HepG2 (cell line): ENCODE measurements around the gene COPA. TPM values are rescaled to one million over a fixed set of nuclear protein-coding genes. Genes with fewer than 3 reads are reported as not detected.

Source experiments
- ATAC-seq: fragments of 200-7000 bp; cut with Tn5 transposase; 3 replicates; pipeline ENCODE4 v1.9.1; 2020; ENCODE audit warnings: mild to moderate bottlenecking, moderate library complexity
- BruUV-seq: library from RNA; stranded (reverse); fragments of 400-500 nt; replicated peaks from 2 replicates; lab custom pipeline; 2021; lab: Mats Ljungman, UMichigan
- CTCF ChIA-PET: fragments of 300-600 bp; formaldehyde crosslinking; extraction: SDS; loops from one replicate; lab custom pipeline; 2021; ENCODE audit warnings: low total read pairs, inconsistent platforms, low intra/inter-chr PET ratio; lab: Yijun Ruan, JAX
- POLR2A ChIA-PET: fragments of 350-600 bp; sonication (Branson Sonifier 250); formaldehyde crosslinking; loops from one replicate; lab custom pipeline; 2020; ENCODE audit warnings: antibody characterized with exemption, inconsistent platforms; lab: Yijun Ruan, JAX
- DNase-seq: peaks from one replicate; pipeline ENCODE4 v3.0.0-alpha.2; 2015; ENCODE audit warnings: low spot score
- FAIRE-seq: peaks from 3 replicates; lab custom pipeline; 2011; peaks lifted over from hg19 to GRCh38; lab: Jason Lieb, UNC
- H2AFZ ChIP-seq: one replicate; pipeline ENCODE4 v1.6.1; 2011; ENCODE audit warnings: low read length, inconsistent platforms
- H3K27ac ChIP-seq: fragments of 300-600 bp; 3 replicates; pipeline ENCODE4 v1.8.0; 2011; ENCODE audit warnings: mixed run types, mild to moderate bottlenecking, mixed read lengths, low read length, inconsistent platforms; ENCODE audit not compliant: insufficient read depth; ENCODE audit errors: extremely low read length
- H3K27me3 ChIP-seq, 2 experiments: fragments of 200-600 bp in 1 of 2; 2 replicates in 1 of 2; 3 replicates in 1 of 2; pipeline versions ENCODE4 v1.6.0 to v1.8.0; 2011; ENCODE audit warnings: low read length in 2 of 2, mild to moderate bottlenecking in 2 of 2, moderate library complexity in 2 of 2, inconsistent platforms in 1 of 2; ENCODE audit not compliant: insufficient read depth in 2 of 2, control insufficient read depth in 1 of 2
- H3K36me3 ChIP-seq, 2 experiments: fragments of 200-600 bp in 1 of 2; replicated peaks in 1 of 2; 2 replicates in 1 of 2; 3 replicates in 1 of 2; pipeline versions ENCODE4 v1.5.1 to v1.8.0; 2011; ENCODE audit warnings: low read length in 2 of 2, inconsistent platforms in 1 of 2; ENCODE audit not compliant: insufficient read depth in 2 of 2, control insufficient read depth in 1 of 2
- H3K4me1 ChIP-seq: 2 replicates; pipeline ENCODE4 v1.5.1; 2012; ENCODE audit warnings: low read length, inconsistent platforms; ENCODE audit not compliant: insufficient read depth
- H3K4me2 ChIP-seq: 2 replicates; pipeline ENCODE4 v1.6.0; 2011; ENCODE audit warnings: low read depth, low read length, inconsistent platforms
- H3K4me3 ChIP-seq, 3 experiments: fragments of 200-600 bp in 1 of 3; sonication (generic), shearing (Covaris generic) in 1 of 3; replicated peaks in 1 of 3; 2 replicates each; pipeline ENCODE4 v1.5.1; 2011 to 2016; ENCODE audit warnings: low read length in 3 of 3, inconsistent platforms in 2 of 3, low read depth in 2 of 3, mild to moderate bottlenecking in 2 of 3, control low read depth in 1 of 3, mixed read lengths in 1 of 3; ENCODE audit not compliant: insufficient read depth in 1 of 3
- H3K79me2 ChIP-seq: one replicate; pipeline ENCODE4 v1.6.1; 2011; ENCODE audit warnings: low read length, inconsistent platforms; ENCODE audit not compliant: insufficient read depth
- H3K9ac ChIP-seq: 2 replicates; pipeline ENCODE4 v1.6.0; 2011; ENCODE audit warnings: mild to moderate bottlenecking, low read depth, low read length, inconsistent platforms; ENCODE audit not compliant: insufficient read depth
- H3K9me3 ChIP-seq: 2 replicates; pipeline ENCODE4 v1.5.1; 2012; ENCODE audit warnings: mild to moderate bottlenecking, low read length
- H4K20me1 ChIP-seq: 2 replicates; pipeline ENCODE4 v1.6.0; 2011; ENCODE audit warnings: inconsistent platforms, mild to moderate bottlenecking, low read length, moderate library complexity; ENCODE audit not compliant: insufficient read depth
- CBX2 ChIP-seq, 2 experiments: fragments of 200-600 bp in 1 of 2; sonication (generic); formaldehyde crosslinking in 1 of 2; IDR thresholded peaks; 2 replicates each; pipeline versions ENCODE4 v1.7.0 to v1.8.1; 2018 to 2022; ENCODE audit warnings: low read depth in 2 of 2, low read length in 1 of 2, mild to moderate bottlenecking in 1 of 2, missing genetic modification reagents in 1 of 2
- GLMP ChIP-seq: sonication (generic); formaldehyde crosslinking; IDR thresholded peaks from 2 replicates; pipeline ENCODE4 v1.9.0; 2021; ENCODE audit warnings: missing genetic modification reagents, mild to moderate bottlenecking, borderline replicate concordance
- KMT2B ChIP-seq: IDR thresholded peaks from 2 replicates; pipeline ENCODE4 v1.6.1; 2016; ENCODE audit warnings: missing genetic modification reagents, missing compliant biosample characterization
- THAP11 ChIP-seq: IDR thresholded peaks from 2 replicates; pipeline ENCODE4 v1.6.1; 2016; ENCODE audit warnings: missing biosample characterization, missing genetic modification reagents
- ZFP62 ChIP-seq: sonication (generic); formaldehyde crosslinking; IDR thresholded peaks from 2 replicates; pipeline ENCODE4 v1.4.0; 2020; ENCODE audit warnings: missing genetic modification reagents
- ZNF138 ChIP-seq: sonication (generic); formaldehyde crosslinking; IDR thresholded peaks from 2 replicates; pipeline ENCODE4 v1.5.0; 2020; ENCODE audit warnings: mild to moderate bottlenecking, low read depth, missing genetic modification reagents
- WGBS: methylation state at CpG from one replicate; pipeline ENCODE4 v1.1.6; 2017; ENCODE audit warnings: low lambda C conversion rate; 5-methylcytosine and 5-hydroxymethylcytosine counted together
- in situ Hi-C: cut with HindIII; loops from 2 replicates; pipeline ENCODE4 v1.10.0; 2017; ENCODE audit warnings: low pct_unique_long_range_greater_than_20kb; ENCODE audit not compliant: extremely low pct_ligation_motif_present
- intact Hi-C: fragments of 100-400 bp; cut with micrococcal nuclease; formaldehyde crosslinking; loops from one replicate; pipeline ENCODE4 v1.10.0; 2022; ENCODE audit not compliant: unreplicated experiment
- polyA plus RNA-seq, 8 experiments: library from polyadenylated mRNA; depleted of rRNA in 3 of 8; stranded (reverse) in 7 of 8; unstranded in 1 of 8; fragments of >200 nt; fragmentation: Illumina TruSeq in 4 of 8; extraction: Trizol in 4 of 8; gene quantifications; 2 replicates each; pipeline versions ENCODE4 v1.2.1 to v1.2.3, GENCODE V29; 2011 to 2016; ENCODE audit warnings: low read depth in 4 of 8, missing spikeins in 1 of 8, mixed read lengths in 1 of 8; ENCODE audit not compliant: insufficient read depth in 1 of 8
- total RNA-seq, 5 experiments: library from RNA; depleted of rRNA; stranded (reverse); fragments of >200 nt; fragmentation: Illumina TruSeq; extraction: Trizol; gene quantifications; 2 replicates each; pipeline ENCODE4 v1.2.3, GENCODE V29; 2016; ENCODE audit warnings: low read depth in 1 of 5
- TF ChIP-seq, protein P1 (sequence below): IDR thresholded peaks from 2 replicates; pipeline ENCODE4 v1.4.0; 2020; ENCODE audit warnings: mild to moderate bottlenecking, missing genetic modification reagents
- TF ChIP-seq, protein P2 (sequence below): IDR thresholded peaks from 2 replicates; pipeline ENCODE4 v1.6.1; 2016; ENCODE audit warnings: low read depth, borderline replicate concordance

Gene COPA
- total and polyA plus RNA-seq, 2 of the 13 experiments (the other 11 are each of a cell fraction or from before 2014, with no cell fraction given) = 160 to 197 TPM

DNA sequence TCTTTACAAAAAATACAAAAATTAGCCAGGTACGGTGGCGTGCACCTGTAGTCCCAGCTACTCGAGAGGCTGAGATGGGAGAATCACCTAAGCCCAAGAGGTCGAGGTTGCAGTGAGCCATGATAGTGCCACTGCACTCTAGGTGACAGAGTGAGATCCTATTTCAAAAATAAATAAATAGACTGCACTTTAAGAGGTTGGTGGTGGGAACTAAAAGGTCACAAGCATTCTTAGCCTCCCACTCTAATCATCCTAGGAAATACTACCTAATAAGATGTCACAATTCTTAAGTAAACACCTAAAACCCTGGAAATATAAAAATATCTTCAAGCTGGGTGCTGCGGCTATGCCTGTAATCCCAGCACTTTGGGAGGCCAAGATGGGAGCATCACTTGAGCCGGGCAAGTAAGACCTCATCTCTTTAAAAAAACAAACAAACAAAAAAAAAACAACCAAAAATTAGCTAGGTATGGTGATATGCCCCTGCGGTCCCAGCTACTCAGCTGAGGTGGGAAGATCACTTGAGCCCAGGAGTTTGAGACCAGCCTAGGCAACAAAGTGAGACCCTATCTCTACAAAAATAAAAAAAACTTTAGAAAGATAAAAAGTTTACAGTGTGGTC is 84.8 kb downstream of the COPA start:
- no peak overlapping the region for H3K9ac ChIP-seq
- BruUV-seq = no TSS peak
- CTCF ChIA-PET = no interaction called here
- no peaks in the 10 kb centered on the region; a peak in 3 of 5 replicates for H3K36me3 ChIP-seq
- DNase-seq (no peak), FAIRE-seq (no peak), ATAC-seq (no peak)
- intact Hi-C loops = no loop called here
- peaks cover 54% of the 10 kb centered on the region for H3K79me2 ChIP-seq
- 0 out of 2 replicates have a peak, but pooled peaks cover 8% of the 10 kb centered on the region for H4K20me1 ChIP-seq
- no peak overlapping the region for H3K27ac ChIP-seq
- H3K9me3 ChIP-seq = no peaks in the 10 kb centered on the region
- WGBS = 96% methylated on average over 7 of the region's 7 CpGs
- no peak overlapping the region for H3K4me3 ChIP-seq
- no peak overlapping the region for H3K4me2 ChIP-seq
- peaks cover 51% of the 10 kb centered on the region for H3K4me1 ChIP-seq
- H3K27me3 ChIP-seq = no peaks in the 10 kb centered on the region; a peak in 1 of 5 replicates
- no peak overlapping the region for H2AFZ ChIP-seq
- POLR2A ChIA-PET = no interaction called here
- no peak for TF ChIP-seq CBX2 (IDR thresholded peaks at IDR 0.05; ENCODE audit: low read depth, low read length)
- no peak for TF ChIP-seq CBX2 (CRISPR knock-in tag; IDR thresholded peaks at IDR 0.05; ENCODE audit: low read depth)
- TF ChIP-seq, protein P1, sequence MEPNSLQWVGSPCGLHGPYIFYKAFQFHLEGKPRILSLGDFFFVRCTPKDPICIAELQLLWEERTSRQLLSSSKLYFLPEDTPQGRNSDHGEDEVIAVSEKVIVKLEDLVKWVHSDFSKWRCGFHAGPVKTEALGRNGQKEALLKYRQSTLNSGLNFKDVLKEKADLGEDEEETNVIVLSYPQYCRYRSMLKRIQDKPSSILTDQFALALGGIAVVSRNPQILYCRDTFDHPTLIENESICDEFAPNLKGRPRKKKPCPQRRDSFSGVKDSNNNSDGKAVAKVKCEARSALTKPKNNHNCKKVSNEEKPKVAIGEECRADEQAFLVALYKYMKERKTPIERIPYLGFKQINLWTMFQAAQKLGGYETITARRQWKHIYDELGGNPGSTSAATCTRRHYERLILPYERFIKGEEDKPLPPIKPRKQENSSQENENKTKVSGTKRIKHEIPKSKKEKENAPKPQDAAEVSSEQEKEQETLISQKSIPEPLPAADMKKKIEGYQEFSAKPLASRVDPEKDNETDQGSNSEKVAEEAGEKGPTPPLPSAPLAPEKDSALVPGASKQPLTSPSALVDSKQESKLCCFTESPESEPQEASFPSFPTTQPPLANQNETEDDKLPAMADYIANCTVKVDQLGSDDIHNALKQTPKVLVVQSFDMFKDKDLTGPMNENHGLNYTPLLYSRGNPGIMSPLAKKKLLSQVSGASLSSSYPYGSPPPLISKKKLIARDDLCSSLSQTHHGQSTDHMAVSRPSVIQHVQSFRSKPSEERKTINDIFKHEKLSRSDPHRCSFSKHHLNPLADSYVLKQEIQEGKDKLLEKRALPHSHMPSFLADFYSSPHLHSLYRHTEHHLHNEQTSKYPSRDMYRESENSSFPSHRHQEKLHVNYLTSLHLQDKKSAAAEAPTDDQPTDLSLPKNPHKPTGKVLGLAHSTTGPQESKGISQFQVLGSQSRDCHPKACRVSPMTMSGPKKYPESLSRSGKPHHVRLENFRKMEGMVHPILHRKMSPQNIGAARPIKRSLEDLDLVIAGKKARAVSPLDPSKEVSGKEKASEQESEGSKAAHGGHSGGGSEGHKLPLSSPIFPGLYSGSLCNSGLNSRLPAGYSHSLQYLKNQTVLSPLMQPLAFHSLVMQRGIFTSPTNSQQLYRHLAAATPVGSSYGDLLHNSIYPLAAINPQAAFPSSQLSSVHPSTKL (CRISPR knock-in tag) = no peak
- no peak for TF ChIP-seq THAP11 (CRISPR knock-in tag)
- no peak for TF ChIP-seq ZNF138
- TF ChIP-seq ZFP62 (CRISPR knock-in tag) = no peak
- TF ChIP-seq, protein P2, sequence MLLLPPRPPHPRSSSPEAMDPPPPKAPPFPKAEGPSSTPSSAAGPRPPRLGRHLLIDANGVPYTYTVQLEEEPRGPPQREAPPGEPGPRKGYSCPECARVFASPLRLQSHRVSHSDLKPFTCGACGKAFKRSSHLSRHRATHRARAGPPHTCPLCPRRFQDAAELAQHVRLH (CRISPR knock-in tag) = no peak
- no peak for TF ChIP-seq KMT2B (CRISPR knock-in tag)
- no peak for TF ChIP-seq GLMP (CRISPR knock-in tag)
- in situ Hi-C loops = no loop called here
